ENCODE results near the gene GPAT3. TPM values are rescaled to one million over a fixed set of nuclear protein-coding genes. Genes with fewer than 3 reads are reported as not detected.
"Not testable (repeated sequence)": the region's sequence is repeated elsewhere in the genome, so short reads cannot be mapped to it uniquely, and the experiment has no call there.

GPAT3 gene
- total and polyA plus RNA-seq, 2 of the 8 experiments (the other 6 are each of a cell fraction or from before 2014, with no cell fraction given) = 0.23 to 2.0 TPM

DNA sequence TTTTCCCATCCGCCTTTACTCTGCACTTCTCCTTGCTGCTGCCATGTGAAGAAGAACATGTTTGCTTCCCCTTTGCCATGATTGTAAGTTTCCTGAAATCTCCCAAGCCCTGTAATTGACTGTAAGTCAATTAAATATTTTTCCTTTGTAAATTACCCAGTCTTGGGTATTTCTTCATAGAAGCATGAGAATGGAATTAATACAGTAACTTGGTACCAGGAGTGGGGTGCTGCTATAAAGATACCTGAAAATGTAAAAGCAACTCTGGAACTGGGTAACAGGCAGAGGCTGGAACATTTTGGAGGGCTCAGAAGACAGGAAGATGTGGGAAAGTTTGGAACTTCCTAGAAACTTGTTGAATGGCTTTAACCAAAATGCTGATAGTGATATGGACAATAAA, 86.2 kb downstream of the GPAT3 start:
- H2AFZ ChIP-seq (ENCODE audit: low read length); H3K9ac ChIP-seq (replicated peaks in 1 of 4; ENCODE audit: extremely low read depth in 1 of 4, low read depth in 3 of 4, low read length in 3 of 4); DNase-seq (ENCODE audit: low read depth in 1 of 2, low spot score in 2 of 2); H3K36me3 ChIP-seq (ENCODE audit: control insufficient read depth in 2 of 4, insufficient read depth in 4 of 4, low read length in 3 of 4); H3K27me3 ChIP-seq (replicated peaks in 1 of 4; ENCODE audit: control insufficient read depth in 3 of 4, extremely low read depth in 1 of 4, insufficient read depth in 3 of 4, low read length in 3 of 4); H3K56ac ChIP-seq (replicated peaks; ENCODE audit: insufficient read length, low read depth, low read length); H4K5ac ChIP-seq (ENCODE audit: insufficient read length, low read depth, low read length); H3K18ac ChIP-seq (ENCODE audit: extremely low read depth, low read length); FAIRE-seq; H4K91ac ChIP-seq (replicated peaks; ENCODE audit: insufficient read length, low read length); H3K4ac ChIP-seq (replicated peaks; ENCODE audit: insufficient read length, low read depth, low read length); H4K20me1 ChIP-seq (replicated peaks in 1 of 2; ENCODE audit: control insufficient read depth in 1 of 2, insufficient read depth in 2 of 2, low read length in 2 of 2); H2BK120ac ChIP-seq (replicated peaks; ENCODE audit: low read depth, low read length); H3K27ac ChIP-seq (ENCODE audit: low read depth, low read length); H2BK12ac ChIP-seq (ENCODE audit: low read depth, low read length); H3K4me2 ChIP-seq (ENCODE audit: insufficient read depth in 1 of 2, low read depth in 2 of 2, low read length in 2 of 2); H3K79me1 ChIP-seq (ENCODE audit: low read depth, low read length); H3K4me3 ChIP-seq (ENCODE audit: extremely low read depth in 1 of 4, insufficient read depth in 2 of 4, low read depth in 3 of 4, low read length in 4 of 4); H2BK15ac ChIP-seq (ENCODE audit: low read length); H2AK5ac ChIP-seq (ENCODE audit: low read depth, low read length); H2BK20ac ChIP-seq (ENCODE audit: low read length); H3K23ac ChIP-seq (ENCODE audit: insufficient read length); H3K23me2 ChIP-seq (ENCODE audit: low read depth, low read length); CTCF ChIA-PET (ENCODE audit: partially characterized antibody); POLR2A ChIA-PET (ENCODE audit: partially characterized antibody); H3K4me1 ChIP-seq (replicated peaks in 1 of 4; ENCODE audit: control insufficient read depth in 3 of 4, insufficient read depth in 4 of 4, low read length in 3 of 4); H4K8ac ChIP-seq (ENCODE audit: extremely low read depth, insufficient read depth, low read length); H2BK5ac ChIP-seq (ENCODE audit: low read depth, low read length); H3K14ac ChIP-seq (ENCODE audit: insufficient read length); H3K79me2 ChIP-seq (ENCODE audit: control insufficient read depth in 1 of 2, insufficient read depth in 2 of 2, low read length in 2 of 2): not testable (repeated sequence)
- 82% methylated on average over 1 of the region's 1 CpG; no CpG with 5 or more reads in 1 of the 2 experiments for WGBS, 2 experiments (ENCODE audit: extremely low coverage in 1 of 2, insufficient coverage in 1 of 2, insufficient read length in 1 of 2, insufficient replicate concordance in 2 of 2, low coverage in 1 of 2, low lambda C conversion rate in 2 of 2, missing lambda C conversion rate in 1 of 2)
- H3K9me3 ChIP-seq (ENCODE audit: insufficient read depth in 2 of 2, low read depth in 1 of 2, low read length in 1 of 2) = peaks cover 15 to 20% of the 10 kb centered on the region in 2 experiments

All from H1 (cell line).